Osteocyte (in vitro differentiated cells): ENCODE data around the gene SCARB1. TPM values are rescaled to one million over a fixed set of nuclear protein-coding genes. Genes with fewer than 3 reads are reported as not detected.

ENCODE experiments used
- DNase-seq: peaks from one replicate; pipeline ENCODE4 v3.0.0; 2021; ENCODE audit warnings: mixed read lengths; ENCODE audit not compliant: unreplicated experiment; ENCODE audit errors: extremely low spot score
- H3K27ac Mint-ChIP-seq: one replicate; pipeline ENCODE4 v1.8.0; 2021; ENCODE audit warnings: mild to moderate bottlenecking, mixed read lengths; ENCODE audit not compliant: unreplicated experiment
- H3K27me3 Mint-ChIP-seq: one replicate; pipeline ENCODE4 v1.8.0; 2021; ENCODE audit warnings: mixed read lengths; ENCODE audit not compliant: unreplicated experiment
- H3K36me3 Mint-ChIP-seq: one replicate; pipeline ENCODE4 v1.8.0; 2021; ENCODE audit warnings: mixed read lengths; ENCODE audit not compliant: unreplicated experiment
- H3K4me1 Mint-ChIP-seq: one replicate; pipeline ENCODE4 v1.8.0; 2021; ENCODE audit warnings: mixed read lengths; ENCODE audit not compliant: unreplicated experiment
- H3K4me3 Mint-ChIP-seq: one replicate; pipeline ENCODE4 v1.8.0; 2021; ENCODE audit warnings: mild to moderate bottlenecking, moderate library complexity, mixed read lengths; ENCODE audit not compliant: unreplicated experiment
- H3K9me3 Mint-ChIP-seq: one replicate; pipeline ENCODE4 v1.8.0; 2021; ENCODE audit warnings: mixed read lengths; ENCODE audit not compliant: unreplicated experiment
- CTCF ChIP-seq: fragments of 200-600 bp; sonication (generic); IDR thresholded peaks from 2 replicates; pipeline ENCODE4 v1.5.0; 2021; ENCODE audit warnings: antibody characterized with exemption, mild to moderate bottlenecking, moderate library complexity
- total RNA-seq: library from RNA; stranded (reverse); gene quantifications from 2 replicates; pipeline ENCODE4 v1.2.1, GENCODE V29; 2021

SCARB1 gene
- total RNA-seq, 1 donor from 2014 or later = 27.1 TPM

DNA sequence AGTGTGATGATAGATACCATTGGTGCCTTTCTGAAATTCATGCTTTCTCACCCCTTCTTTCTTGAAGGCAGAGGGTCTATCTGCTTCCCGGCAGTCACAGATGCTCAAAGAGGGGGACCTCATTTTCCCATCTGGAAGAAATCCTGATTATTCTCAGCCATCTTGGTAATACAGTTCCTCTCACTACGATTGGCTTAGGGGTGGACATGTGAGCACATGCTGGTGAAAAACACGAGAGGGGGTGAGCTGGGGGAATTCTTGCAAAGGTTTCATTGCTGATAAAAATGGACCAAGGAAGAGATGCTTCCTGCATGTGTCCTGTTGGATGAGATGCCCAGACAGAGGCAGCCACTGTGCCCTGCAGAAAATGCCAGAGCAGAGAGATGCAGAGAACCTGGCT, 13.8 kb upstream of the SCARB1 start:
- no peaks in the 10 kb centered on the region for H3K9me3 Mint-ChIP-seq
- H3K27ac Mint-ChIP-seq = no peak overlapping the region
- no peaks in the 10 kb centered on the region for H3K36me3 Mint-ChIP-seq
- no peak for DNase-seq
- TF ChIP-seq CTCF = no peak
- no peak overlapping the region for H3K4me3 Mint-ChIP-seq
- no peaks in the 10 kb centered on the region for H3K4me1 Mint-ChIP-seq
- no peaks in the 10 kb centered on the region for H3K27me3 Mint-ChIP-seq

- Mint-ChIP-seq H3K27ac (no peak overlapping the region), H3K36me3 (no peaks in the 10 kb centered on the region), H3K27me3 (peaks cover 2% of the 10 kb centered on the region), H3K9me3 (no peaks in the 10 kb centered on the region), H3K4me1 (no peaks in the 10 kb centered on the region), H3K4me3 (no peak overlapping the region)
- DNase-seq = no peak
- TF ChIP-seq CTCF = no peak
Observed at GRCh38 chr12:124876171-124876570, 12.5 kb upstream of the SCARB1 start.

DNA sequence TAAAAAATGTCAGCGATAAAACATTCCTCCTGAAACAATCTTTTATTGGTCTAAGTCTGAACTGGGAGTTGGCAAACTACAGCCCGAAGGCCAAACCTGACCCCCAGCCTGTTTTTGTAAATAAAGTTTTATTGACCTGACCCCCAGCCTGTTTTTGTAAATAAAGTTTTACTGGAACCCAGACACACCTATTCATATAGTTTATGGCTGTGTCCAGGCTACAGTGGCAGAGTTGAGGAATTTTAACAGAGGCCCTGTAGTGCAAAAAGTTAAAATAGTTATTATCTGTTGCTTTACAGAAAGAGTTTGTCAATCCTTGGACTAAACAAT, 12.1 kb upstream of the SCARB1 start:
- no peak overlapping the region for H3K4me3 Mint-ChIP-seq
- no peak overlapping the region for H3K27ac Mint-ChIP-seq
- no peaks in the 10 kb centered on the region for H3K36me3 Mint-ChIP-seq
- H3K9me3 Mint-ChIP-seq = no peaks in the 10 kb centered on the region
- peaks cover 2% of the 10 kb centered on the region for H3K27me3 Mint-ChIP-seq
- H3K4me1 Mint-ChIP-seq = no peaks in the 10 kb centered on the region
- DNase-seq = no peak
- TF ChIP-seq CTCF = no peak

GRCh38 chr12:124874988-124875802, 11.5 kb upstream of the SCARB1 start:
- no peak overlapping the region for H3K4me3 Mint-ChIP-seq
- no peaks in the 10 kb centered on the region for H3K36me3 Mint-ChIP-seq
- no peaks in the 10 kb centered on the region for H3K9me3 Mint-ChIP-seq
- no peaks in the 10 kb centered on the region for H3K4me1 Mint-ChIP-seq
- H3K27ac Mint-ChIP-seq = no peak overlapping the region
- no peak for DNase-seq
- H3K27me3 Mint-ChIP-seq = peaks cover 2% of the 10 kb centered on the region
- TF ChIP-seq CTCF = no peak

- no peaks in the 10 kb centered on the region for H3K9me3 Mint-ChIP-seq
- peaks cover 2% of the 10 kb centered on the region for H3K27me3 Mint-ChIP-seq
- TF ChIP-seq CTCF = no peak
- H3K27ac Mint-ChIP-seq = no peak overlapping the region
- H3K4me3 Mint-ChIP-seq = no peak overlapping the region
- no peaks in the 10 kb centered on the region for H3K36me3 Mint-ChIP-seq
- DNase-seq = no peak
- H3K4me1 Mint-ChIP-seq = peaks cover 3% of the 10 kb centered on the region
Observed at GRCh38 chr12:124874188-124874587, 10.5 kb upstream of the SCARB1 start.
